ENCODE results near the gene AHCYL1. TPM values are rescaled to one million over a fixed set of nuclear protein-coding genes. Genes with fewer than 3 reads are reported as not detected.

Gene AHCYL1
- polyA plus RNA-seq, 1 experiment, result 95.5 TPM

- no peak for DNase-seq (ENCODE audit: low read depth)
- ChIA-PET CTCF (interaction anchor here (1.0 to 6.3 kb wide), 4 partner anchors 11 to 23 kb away, joined by 4 to 48 read pairs (median 7); no protein-coding TSS in a partner anchor), POLR2A (no interaction called here)
- peaks cover 17% of the 10 kb centered on the region for H3K27me3 ChIP-seq (ENCODE audit: control insufficient read depth, insufficient read depth, low read length)
- TF ChIP-seq CTCF (IDR thresholded peaks at IDR 0.05; ENCODE audit: insufficient read depth, low read depth, low read length), result no peak
- no peak overlapping the region for H3K4me3 ChIP-seq (ENCODE audit: low read depth, low read length)
- peaks cover 1% of the 10 kb centered on the region; the same call in 1 of the 2 replicates for H3K36me3 ChIP-seq (ENCODE audit: control insufficient read depth, insufficient read depth, low read length)
These were observed 80.2 kb downstream of the AHCYL1 start for GRCh38 chr1:110064576-110065337.

- DNase-seq (ENCODE audit: low read depth), result no peak
- ChIA-PET POLR2A (no interaction called here), CTCF (interaction anchor here (0.6 to 6.3 kb wide), 10 partner anchors 12 to 306 kb away, joined by 3 to 48 read pairs (median 4); no protein-coding TSS in a partner anchor)
- TF ChIP-seq CTCF (IDR thresholded peaks at IDR 0.05; ENCODE audit: insufficient read depth, low read depth, low read length), result no peak
- H3K36me3 ChIP-seq (ENCODE audit: control insufficient read depth, insufficient read depth, low read length), result peaks cover 1% of the 10 kb centered on the region; the same call in 1 of the 2 replicates
- no peak overlapping the region for H3K4me3 ChIP-seq (ENCODE audit: low read depth, low read length)
- peaks cover 19% of the 10 kb centered on the region for H3K27me3 ChIP-seq (ENCODE audit: control insufficient read depth, insufficient read depth, low read length)
These were observed 81.3 kb downstream of the AHCYL1 start for GRCh38 chr1:110065841-110066240.

DNA sequence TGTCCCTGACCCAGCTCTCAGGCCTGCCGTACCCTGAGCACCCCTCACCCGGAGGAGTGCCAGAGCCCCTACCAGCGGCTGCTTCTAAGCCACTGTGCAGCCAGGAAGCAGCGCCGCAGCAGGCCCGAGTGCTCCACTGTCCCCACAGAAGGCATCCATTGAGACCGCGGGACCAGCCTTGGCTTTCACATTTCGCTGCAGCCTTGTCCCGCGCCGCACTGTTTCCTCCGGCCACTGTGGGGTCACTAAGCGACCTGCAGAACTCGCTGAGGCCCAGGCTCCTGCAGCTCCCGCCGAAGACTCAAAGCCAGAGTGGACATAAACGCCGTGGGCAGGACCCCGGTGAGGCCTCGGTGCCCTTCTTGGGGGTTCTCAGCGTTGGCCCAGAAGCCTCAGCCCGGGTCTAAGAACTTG, 82.9 kb downstream of the AHCYL1 start:
- ChIA-PET CTCF (interaction anchor here (1.9 to 6.3 kb wide), 3 partner anchors 7 to 20 kb away, joined by 8 to 48 read pairs (median 11); no protein-coding TSS in a partner anchor), POLR2A (no interaction called here)
- Histone ChIP-seq H3K36me3 (ENCODE audit: control insufficient read depth, insufficient read depth, low read length) (0 out of 2 replicates have a peak, but pooled peaks cover 1% of the 10 kb centered on the region), H3K27me3 (ENCODE audit: control insufficient read depth, insufficient read depth, low read length) (peaks cover 21% of the 10 kb centered on the region), H3K4me3 (ENCODE audit: low read depth, low read length) (peak overlapping the region; percentile 43; the same call in 1 of the 2 replicates)
- TF ChIP-seq CTCF (IDR thresholded peaks at IDR 0.05; ENCODE audit: insufficient read depth, low read depth, low read length), result no peak
- no peak for DNase-seq (ENCODE audit: low read depth)

DNA sequence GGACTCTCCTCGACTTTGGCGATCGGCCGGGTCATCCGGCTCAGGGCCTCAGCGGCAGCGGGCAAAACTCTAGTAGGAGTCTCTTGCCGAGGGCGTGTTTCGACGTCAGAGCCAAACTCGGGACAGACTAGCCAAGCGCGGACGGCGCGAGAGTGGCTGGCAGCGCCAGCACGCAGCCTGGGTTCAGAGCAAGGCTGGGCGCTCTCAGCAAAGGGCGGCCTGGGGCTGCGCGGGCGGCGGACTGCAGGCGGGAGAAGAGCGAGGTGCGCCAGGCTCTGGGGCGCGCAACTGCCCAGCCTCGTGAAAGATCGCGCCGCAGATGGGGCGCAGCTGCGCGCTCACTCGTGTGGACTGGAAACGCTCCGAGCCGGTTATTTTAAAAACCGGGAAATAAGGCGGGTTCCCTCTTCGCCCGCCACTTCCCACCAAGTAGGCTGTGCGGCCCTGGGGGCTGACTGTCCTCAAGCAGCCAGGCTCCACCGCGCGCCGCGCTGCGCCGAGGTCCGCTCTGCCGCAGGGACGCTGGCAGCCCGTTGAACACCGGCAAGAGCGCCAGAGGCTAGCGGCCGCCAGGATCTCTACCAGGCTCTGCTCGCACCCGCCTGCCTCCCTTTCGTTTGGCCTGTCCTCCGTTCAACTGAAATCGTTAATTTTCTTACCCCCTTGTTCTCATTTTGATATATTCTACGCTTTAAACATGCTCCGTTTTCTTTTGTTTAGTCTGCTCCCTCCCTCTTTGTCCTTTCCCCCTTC, 83.5 kb downstream of the AHCYL1 start:
- Histone ChIP-seq H3K4me3 (ENCODE audit: low read depth, low read length) (peak overlapping the region; percentile 43), H3K27me3 (ENCODE audit: control insufficient read depth, insufficient read depth, low read length) (peaks cover 23% of the 10 kb centered on the region), H3K36me3 (ENCODE audit: control insufficient read depth, insufficient read depth, low read length) (0 out of 2 replicates have a peak, but pooled peaks cover 1% of the 10 kb centered on the region)
- no peak for TF ChIP-seq CTCF (IDR thresholded peaks at IDR 0.05; ENCODE audit: insufficient read depth, low read depth, low read length)
- ChIA-PET POLR2A (no interaction called here), CTCF (interaction anchor here (1.2 to 6.3 kb wide), 6 partner anchors 8 to 49 kb away, joined by 3 to 48 read pairs (median 6); no protein-coding TSS in a partner anchor)
- no peak for DNase-seq (ENCODE audit: low read depth)

Measured in BJ (cell line).